OCI-LY1 (cell line): ENCODE results near the gene ASCL1.

Experiments used
- EZH2 ChIP-seq: fragments of 200-600 bp; sonication (generic), shearing (Covaris generic); IDR thresholded peaks from 2 replicates; pipeline ENCODE4 v1.8.0; 2017; ENCODE audit warnings: borderline replicate concordance, mixed run types, mild to moderate bottlenecking, antibody characterized with exemption, low read length, moderate library complexity, mixed read lengths
- TF ChIP-seq, protein P1 (sequence below): fragments of 200-600 bp; sonication (generic), shearing (Covaris generic); IDR thresholded peaks from 2 replicates; pipeline ENCODE4 v1.5.1; 2017; ENCODE audit warnings: mild to moderate bottlenecking, antibody characterized with exemption, low read length, moderate library complexity, mixed read lengths

DNA sequence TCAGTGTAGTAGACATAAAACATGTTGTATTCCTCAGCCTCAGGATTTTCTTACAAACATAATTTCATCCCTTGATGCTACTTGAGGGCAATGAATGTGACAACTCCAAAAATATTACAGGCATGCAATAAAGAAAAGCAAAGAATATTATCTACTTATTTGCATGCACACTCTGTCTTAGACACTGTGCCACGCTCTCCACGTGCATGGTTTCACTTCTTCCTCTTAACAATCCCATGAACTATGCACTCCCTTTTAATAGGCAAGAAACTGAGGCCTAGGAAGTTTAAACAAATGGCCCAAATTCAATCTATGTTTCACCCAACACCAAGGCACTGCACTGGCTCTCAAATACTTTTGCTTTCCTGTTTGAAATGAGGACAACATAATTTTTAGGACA lies 38.6 kb upstream of the ASCL1 start:
- TF ChIP-seq, protein P1, sequence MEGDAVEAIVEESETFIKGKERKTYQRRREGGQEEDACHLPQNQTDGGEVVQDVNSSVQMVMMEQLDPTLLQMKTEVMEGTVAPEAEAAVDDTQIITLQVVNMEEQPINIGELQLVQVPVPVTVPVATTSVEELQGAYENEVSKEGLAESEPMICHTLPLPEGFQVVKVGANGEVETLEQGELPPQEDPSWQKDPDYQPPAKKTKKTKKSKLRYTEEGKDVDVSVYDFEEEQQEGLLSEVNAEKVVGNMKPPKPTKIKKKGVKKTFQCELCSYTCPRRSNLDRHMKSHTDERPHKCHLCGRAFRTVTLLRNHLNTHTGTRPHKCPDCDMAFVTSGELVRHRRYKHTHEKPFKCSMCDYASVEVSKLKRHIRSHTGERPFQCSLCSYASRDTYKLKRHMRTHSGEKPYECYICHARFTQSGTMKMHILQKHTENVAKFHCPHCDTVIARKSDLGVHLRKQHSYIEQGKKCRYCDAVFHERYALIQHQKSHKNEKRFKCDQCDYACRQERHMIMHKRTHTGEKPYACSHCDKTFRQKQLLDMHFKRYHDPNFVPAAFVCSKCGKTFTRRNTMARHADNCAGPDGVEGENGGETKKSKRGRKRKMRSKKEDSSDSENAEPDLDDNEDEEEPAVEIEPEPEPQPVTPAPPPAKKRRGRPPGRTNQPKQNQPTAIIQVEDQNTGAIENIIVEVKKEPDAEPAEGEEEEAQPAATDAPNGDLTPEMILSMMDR: no peak
- no peak for TF ChIP-seq EZH2
